GM10248 (cell line): ENCODE data around the gene PDE4D.

Source experiments
- CTCF ChIA-PET: fragments of 300-600 bp; sonication (Branson Sonifier 250); formaldehyde crosslinking; extraction: SDS; loops from one replicate; lab custom pipeline; 2021; ENCODE audit warnings: antibody characterized with exemption; lab: Yijun Ruan, JAX
- POLR2A ChIA-PET: fragments of 350-650 bp; sonication (Branson Sonifier 250); formaldehyde crosslinking; extraction: SDS; loops from one replicate; lab custom pipeline; 2020; ENCODE audit warnings: antibody characterized with exemption; lab: Yijun Ruan, JAX
- DNase-seq: peaks from one replicate; pipeline ENCODE4 v3.0.0; 2012; ENCODE audit errors: extremely low spot score
- CTCF ChIP-seq: IDR thresholded peaks from 2 replicates; pipeline ENCODE4 v1.5.1; 2012; ENCODE audit warnings: mild to moderate bottlenecking, low read depth; ENCODE audit errors: extremely low read depth, missing control alignments, control extremely low read depth

The PDE4D gene

DNA sequence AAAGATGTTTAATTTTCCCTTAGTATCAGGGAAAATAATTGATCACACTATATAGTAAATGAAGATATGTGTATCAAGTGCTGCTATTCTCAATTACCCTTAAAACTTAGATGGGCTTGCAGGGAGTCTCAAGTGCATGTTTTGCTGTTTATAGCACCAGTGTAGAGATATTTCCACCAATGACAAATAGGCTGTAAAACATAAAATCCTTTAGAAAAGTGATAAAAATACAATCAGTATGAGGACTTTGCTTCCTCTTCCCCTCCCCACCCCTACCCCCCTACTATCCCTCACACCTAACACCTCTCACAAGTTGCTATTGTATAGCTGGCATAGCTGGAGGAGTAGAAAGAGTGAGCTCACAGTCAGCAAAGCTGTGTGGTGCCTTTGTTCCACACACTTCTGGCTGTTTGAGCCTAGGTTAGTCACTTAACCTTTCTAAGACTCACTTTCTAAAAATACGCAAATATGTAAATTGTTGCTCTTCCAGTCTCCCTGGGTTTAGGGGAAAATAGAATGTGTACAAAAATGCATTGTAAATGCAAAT lies 93.1 kb downstream of the PDE4D start:
- no peak for TF ChIP-seq CTCF
- ChIA-PET CTCF (interaction anchor here (0.7 to 5.6 kb wide), 21 partner anchors 8 to 908 kb away, joined by 3 to 50 read pairs (median 4); no protein-coding TSS in a partner anchor), POLR2A (no interaction called here)
- no peak for DNase-seq

- TF ChIP-seq CTCF = peak; percentile 60
- CTCF ChIA-PET = interaction anchor here (1.0 to 5.6 kb wide), 17 partner anchors 8 to 908 kb away, joined by 3 to 50 read pairs (median 4); no protein-coding TSS in a partner anchor
- DNase-seq = peak; percentile 21
- POLR2A ChIA-PET = no interaction called here
Measured at GRCh38 chr5:59799668-59800346, 93.7 kb downstream of the PDE4D start.

- no peak for TF ChIP-seq CTCF
- CTCF ChIA-PET = interaction anchor here (1.0 to 5.6 kb wide), 10 partner anchors 9 to 907 kb away, joined by 3 to 50 read pairs (median 12); no protein-coding TSS in a partner anchor
- POLR2A ChIA-PET = no interaction called here
- DNase-seq = peak; percentile 31
Measured at GRCh38 chr5:59798862-59799667, 94.5 kb downstream of the PDE4D start.

- CTCF ChIA-PET = interaction anchor here (2.1 kb wide), 1 partner anchor 405 kb away, joined by 8 read pairs; no protein-coding TSS in a partner anchor
- POLR2A ChIA-PET = no interaction called here
- no peak for DNase-seq
- no peak for TF ChIP-seq CTCF
Measured at GRCh38 chr5:59795141-59795540, 98.4 kb downstream of the PDE4D start.

- ChIA-PET POLR2A (no interaction called here), CTCF (interaction anchor here (1.3 to 1.8 kb wide), 2 partner anchors 12 to 401 kb away, joined by 3 read pairs; no protein-coding TSS in a partner anchor)
- no peak for TF ChIP-seq CTCF
- DNase-seq = no peak
Measured at GRCh38 chr5:59792983-59793585, 100.4 kb downstream of the PDE4D start.

- DNase-seq = no peak
- no peak for TF ChIP-seq CTCF
- ChIA-PET POLR2A (no interaction called here), CTCF (interaction anchor here (5.4 kb wide), 1 partner anchor 8 kb away, joined by 50 read pairs; no protein-coding TSS in a partner anchor)
Measured at GRCh38 chr5:59791617-59792016, 101.9 kb downstream of the PDE4D start.
